ENCODE measurements around the gene ORAI3. TPM values are rescaled to one million over a fixed set of nuclear protein-coding genes. Genes with fewer than 3 reads are reported as not detected.

Gene ORAI3
- total RNA-seq, 1 experiment from 2014 or later: 34.0 TPM

DNA sequence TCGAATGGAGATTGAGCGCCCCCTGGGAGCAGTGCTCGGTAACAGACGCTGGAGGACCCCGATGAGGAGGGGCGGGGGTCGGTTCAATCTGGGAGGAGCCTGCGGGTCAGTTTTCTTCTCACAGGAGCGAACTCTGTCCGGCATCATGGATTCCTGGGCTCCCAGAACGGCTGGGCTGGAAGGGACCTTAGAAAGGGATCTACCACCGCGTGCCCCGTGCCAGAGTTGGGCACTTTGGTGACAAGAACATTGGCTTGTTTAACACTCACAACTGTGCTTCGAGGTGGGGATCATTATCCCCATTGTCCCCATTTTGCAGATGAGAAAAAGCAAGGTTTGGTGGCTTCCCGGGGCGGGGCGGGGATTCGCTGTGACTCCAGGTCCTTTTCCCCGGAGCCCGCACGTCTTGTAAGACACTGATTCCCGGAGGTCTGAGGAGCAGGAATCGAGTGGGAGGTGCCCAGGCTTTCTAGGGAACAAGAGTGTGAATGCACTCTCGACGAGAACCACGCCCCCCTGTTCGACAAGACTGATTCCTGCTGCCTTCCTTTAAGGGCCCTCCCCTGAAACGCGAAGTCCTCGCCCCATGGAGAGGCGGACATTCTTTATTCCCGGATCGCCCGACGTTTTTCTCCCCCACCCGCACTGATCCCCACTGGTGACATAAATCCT lies 27.0 kb upstream of the ORAI3 start:
- H3K36me3 ChIP-seq (ENCODE audit: insufficient read depth, low read length): no peaks in the 10 kb centered on the region
- H3K9me3 ChIP-seq (ENCODE audit: low read length): no peaks in the 10 kb centered on the region
- H3K4me1 ChIP-seq (ENCODE audit: low read length): peaks cover 20% of the 10 kb centered on the region
- peak overlapping the region; percentile 41; the same call in 1 of the 2 replicates for H3K27ac ChIP-seq (ENCODE audit: low read length)
- H3K4me2 ChIP-seq (ENCODE audit: low read depth, low read length, poor library complexity, severe bottlenecking): peak overlapping the region; percentile 76
- H3K9me2 ChIP-seq (replicated peaks; ENCODE audit: insufficient read depth, low read length): no peaks in the 10 kb centered on the region
- peaks cover 14% of the 10 kb centered on the region for H3K79me2 ChIP-seq (ENCODE audit: low read length)
- H3K27me3 ChIP-seq (ENCODE audit: low read length): no peaks in the 10 kb centered on the region
- DNase-seq: peak; percentile 96
- peak overlapping the region; percentile 63; the same call in 1 of the 2 replicates for H2AFZ ChIP-seq (ENCODE audit: low read length)
- H3K9ac ChIP-seq (ENCODE audit: low read length): peak overlapping the region; percentile 66
- H4K20me1 ChIP-seq (ENCODE audit: insufficient read depth, low read depth, low read length): no peaks in the 10 kb centered on the region
- H3K4me3 ChIP-seq (ENCODE audit: low read length): peak overlapping the region; percentile 68

DNA sequence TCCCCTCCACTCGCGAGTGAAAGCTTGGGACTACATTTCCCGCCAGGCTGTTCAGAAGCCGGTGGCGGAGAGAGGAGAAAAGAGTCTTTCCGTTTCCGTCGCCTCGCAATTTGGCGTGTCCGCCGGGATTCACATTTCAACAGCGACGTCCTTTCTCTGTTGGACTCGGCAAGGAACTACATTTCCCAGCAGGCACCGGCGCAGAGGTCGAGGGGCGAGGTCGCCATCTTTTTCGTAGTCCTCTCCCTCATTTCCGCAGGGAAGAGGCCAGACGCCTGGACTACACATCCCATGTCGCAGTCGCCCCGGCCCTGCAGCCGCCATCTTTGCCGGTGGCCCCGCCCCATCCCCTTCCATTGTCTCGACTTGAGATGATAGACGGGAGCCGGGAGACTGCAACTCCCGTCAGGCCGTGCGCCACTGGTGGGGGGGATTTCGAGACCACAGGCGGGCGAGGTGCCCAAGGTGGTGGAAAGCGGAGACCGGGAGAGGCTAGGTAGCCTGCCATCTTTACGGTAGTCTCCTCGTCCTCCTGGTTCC lies 26.4 kb upstream of the ORAI3 start:
- Histone ChIP-seq H3K9ac (ENCODE audit: low read length) (peak overlapping the region; percentile 73), H4K20me1 (ENCODE audit: insufficient read depth, low read depth, low read length) (no peaks in the 10 kb centered on the region), H2AFZ (ENCODE audit: low read length) (peak overlapping the region; percentile 84; the same call in 1 of the 2 replicates), H3K9me3 (ENCODE audit: low read length) (no peaks in the 10 kb centered on the region), H3K27ac (ENCODE audit: low read length) (peak overlapping the region; percentile 73), H3K79me2 (ENCODE audit: low read length) (peaks cover 14% of the 10 kb centered on the region), H3K4me2 (ENCODE audit: low read depth, low read length, poor library complexity, severe bottlenecking) (peak overlapping the region; percentile 87), H3K9me2 (replicated peaks; ENCODE audit: insufficient read depth, low read length) (no peaks in the 10 kb centered on the region), H3K4me3 (ENCODE audit: low read length) (peak overlapping the region; percentile 82), H3K4me1 (ENCODE audit: low read length) (peaks cover 21% of the 10 kb centered on the region), H3K36me3 (ENCODE audit: insufficient read depth, low read length) (no peaks in the 10 kb centered on the region), H3K27me3 (ENCODE audit: low read length) (no peaks in the 10 kb centered on the region)
- DNase-seq: peak; percentile 100

DNA sequence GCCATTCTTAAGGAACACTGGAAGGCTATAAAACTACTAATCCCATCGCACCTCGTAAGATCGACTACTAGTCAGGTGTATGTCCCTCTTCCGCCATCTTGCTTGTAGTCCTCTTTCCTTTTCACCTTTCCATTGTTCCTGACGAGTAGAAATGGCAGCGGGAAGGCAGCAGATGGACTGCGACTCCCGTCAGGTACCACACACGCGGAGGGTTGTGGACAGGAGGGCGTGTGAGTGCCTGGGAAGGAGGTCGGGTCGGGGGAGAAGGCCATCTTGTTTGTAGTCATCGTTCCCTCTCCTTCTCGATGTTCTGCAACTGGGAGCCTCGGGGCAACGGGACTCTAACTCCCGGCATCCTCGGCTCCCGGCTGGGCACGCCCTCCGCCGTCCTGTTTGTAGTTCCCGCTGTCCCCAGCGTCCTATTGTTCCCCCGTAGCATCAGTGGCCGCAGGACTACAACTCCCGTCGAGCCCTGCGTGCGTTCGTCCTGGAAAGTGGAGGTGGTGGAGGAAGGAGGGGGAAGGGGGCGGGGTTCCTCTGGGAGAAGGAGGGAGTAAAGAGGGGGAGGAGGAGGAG lies 25.8 kb upstream of the ORAI3 start:
- Histone ChIP-seq H3K4me1 (ENCODE audit: low read length) (peaks cover 22% of the 10 kb centered on the region), H3K79me2 (ENCODE audit: low read length) (peaks cover 14% of the 10 kb centered on the region), H3K27ac (ENCODE audit: low read length) (peak overlapping the region; percentile 75), H3K9ac (ENCODE audit: low read length) (peak overlapping the region; percentile 78), H4K20me1 (ENCODE audit: insufficient read depth, low read depth, low read length) (no peaks in the 10 kb centered on the region), H3K9me3 (ENCODE audit: low read length) (no peaks in the 10 kb centered on the region), H3K4me2 (ENCODE audit: low read depth, low read length, poor library complexity, severe bottlenecking) (peak overlapping the region; percentile 87), H3K4me3 (ENCODE audit: low read length) (peak overlapping the region; percentile 82), H2AFZ (ENCODE audit: low read length) (peak overlapping the region; percentile 84; the same call in 1 of the 2 replicates), H3K27me3 (ENCODE audit: low read length) (no peaks in the 10 kb centered on the region), H3K9me2 (replicated peaks; ENCODE audit: insufficient read depth, low read length) (no peaks in the 10 kb centered on the region), H3K36me3 (ENCODE audit: insufficient read depth, low read length) (no peaks in the 10 kb centered on the region)
- DNase-seq: peak; percentile 99

DNA sequence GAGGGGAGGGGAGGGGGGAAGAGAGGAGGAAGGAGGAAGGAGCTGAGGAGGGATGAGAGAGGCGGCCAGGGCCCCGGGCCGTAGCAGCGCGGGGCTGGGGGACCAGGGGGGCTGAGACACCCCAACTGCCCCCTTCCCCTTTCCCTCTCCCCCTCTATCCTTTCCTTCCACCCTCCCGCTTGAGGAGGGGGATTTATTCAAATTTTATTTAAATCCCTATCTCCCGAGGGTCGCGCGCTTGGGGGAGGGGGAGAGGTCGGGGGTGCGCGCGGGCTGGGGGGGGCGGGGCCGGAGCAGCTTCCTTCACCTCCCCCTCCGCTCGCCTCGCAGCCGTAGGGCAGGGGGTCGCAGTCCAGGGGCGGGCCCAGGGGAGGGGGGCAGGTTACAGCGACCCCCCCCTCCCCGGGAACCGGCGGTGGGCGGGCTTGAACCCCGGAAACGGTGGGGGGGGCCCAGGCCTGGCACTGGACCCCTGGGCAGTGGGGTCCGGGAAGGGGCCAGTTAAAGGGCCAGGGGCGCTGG lies 25.3 kb upstream of the ORAI3 start, which contains the start of gene FBXL19:
TSS of gene FBXL19 (plus strand) at position 19 of the 522 bp plus-strand sequence. CDS start 2,183 bp downstream, outside the sequence.
- peak within 1 kb of the TSS; percentile 75 for H3K27ac ChIP-seq (ENCODE audit: low read length)
- H3K9me3 ChIP-seq (ENCODE audit: low read length): no peaks in the 10 kb centered on the region
- DNase-seq: no peak
- peak within 1 kb of the TSS; percentile 84; the same call in 1 of the 2 replicates for H2AFZ ChIP-seq (ENCODE audit: low read length)
- no peaks in the 10 kb centered on the region for H3K36me3 ChIP-seq (ENCODE audit: insufficient read depth, low read length)
- H3K9ac ChIP-seq (ENCODE audit: low read length): peak within 1 kb of the TSS; percentile 78
- no peaks in the 10 kb centered on the region for H3K9me2 ChIP-seq (replicated peaks; ENCODE audit: insufficient read depth, low read length)
- peak within 1 kb of the TSS; percentile 87 for H3K4me2 ChIP-seq (ENCODE audit: low read depth, low read length, poor library complexity, severe bottlenecking)
- peak within 1 kb of the TSS; percentile 82 for H3K4me3 ChIP-seq (ENCODE audit: low read length)
- H3K27me3 ChIP-seq (ENCODE audit: low read length): no peaks in the 10 kb centered on the region
- peaks cover 22% of the 10 kb centered on the region for H3K4me1 ChIP-seq (ENCODE audit: low read length)
- H3K79me2 ChIP-seq (ENCODE audit: low read length): peaks cover 14% of the 10 kb centered on the region
- H4K20me1 ChIP-seq (ENCODE audit: insufficient read depth, low read depth, low read length): no peaks in the 10 kb centered on the region

DNA sequence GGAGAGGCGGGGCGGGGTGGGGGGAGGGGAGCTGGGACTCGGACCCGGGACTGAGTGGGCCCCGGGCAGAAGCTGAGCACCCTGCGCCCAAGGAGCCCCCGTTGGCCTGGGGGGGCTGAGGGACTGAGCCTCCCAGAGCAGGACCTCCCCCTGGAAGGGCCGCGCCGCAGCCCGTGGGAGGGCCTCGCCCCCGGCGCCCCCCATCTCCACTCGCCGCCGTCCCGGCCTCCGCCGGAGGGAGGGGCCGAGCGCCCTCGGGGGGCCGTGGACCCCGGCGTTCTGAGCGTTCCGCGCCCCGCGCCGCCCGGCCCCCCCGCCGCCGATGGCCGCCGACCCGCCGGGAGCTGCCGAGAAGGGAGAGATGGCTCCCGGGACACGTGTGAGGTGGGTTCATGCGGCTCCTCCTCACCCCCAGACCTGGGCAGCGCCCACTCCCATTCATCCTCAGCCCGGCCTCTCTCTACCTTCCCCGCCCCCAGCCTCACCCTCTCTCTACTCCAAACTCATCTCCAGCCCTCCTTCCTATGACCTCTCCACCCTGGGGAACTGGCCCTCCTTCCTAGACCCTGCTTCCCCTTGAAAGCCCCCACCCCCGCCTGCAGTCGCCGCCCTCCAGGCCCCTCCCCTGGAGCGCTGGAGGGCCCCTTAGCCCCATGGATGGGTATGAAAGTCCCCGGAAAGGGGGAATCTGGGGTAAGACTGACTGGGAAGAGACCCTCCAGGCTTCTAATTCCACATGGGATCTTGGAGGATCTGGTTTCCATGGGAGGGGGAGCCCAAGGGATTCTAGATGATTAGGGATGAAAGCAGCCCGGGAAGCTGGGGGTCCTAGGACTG lies 24.6 kb upstream of the ORAI3 start:
- H3K9ac ChIP-seq (ENCODE audit: low read length): peak overlapping the region; percentile 78
- H3K4me2 ChIP-seq (ENCODE audit: low read depth, low read length, poor library complexity, severe bottlenecking): peak overlapping the region; percentile 87
- H3K27ac ChIP-seq (ENCODE audit: low read length): peak overlapping the region; percentile 75
- H3K79me2 ChIP-seq (ENCODE audit: low read length): peaks cover 14% of the 10 kb centered on the region
- H3K4me3 ChIP-seq (ENCODE audit: low read length): peak overlapping the region; percentile 82
- H3K4me1 ChIP-seq (ENCODE audit: low read length): peaks cover 22% of the 10 kb centered on the region
- H3K36me3 ChIP-seq (ENCODE audit: insufficient read depth, low read length): 0 out of 2 replicates have a peak, but pooled peaks cover 3% of the 10 kb centered on the region
- no peaks in the 10 kb centered on the region for H3K9me3 ChIP-seq (ENCODE audit: low read length)
- DNase-seq: peak; percentile 65
- no peaks in the 10 kb centered on the region for H3K27me3 ChIP-seq (ENCODE audit: low read length)
- H2AFZ ChIP-seq (ENCODE audit: low read length): no peak overlapping the region
- no peaks in the 10 kb centered on the region for H3K9me2 ChIP-seq (replicated peaks; ENCODE audit: insufficient read depth, low read length)
- H4K20me1 ChIP-seq (ENCODE audit: insufficient read depth, low read depth, low read length): no peaks in the 10 kb centered on the region

DNA sequence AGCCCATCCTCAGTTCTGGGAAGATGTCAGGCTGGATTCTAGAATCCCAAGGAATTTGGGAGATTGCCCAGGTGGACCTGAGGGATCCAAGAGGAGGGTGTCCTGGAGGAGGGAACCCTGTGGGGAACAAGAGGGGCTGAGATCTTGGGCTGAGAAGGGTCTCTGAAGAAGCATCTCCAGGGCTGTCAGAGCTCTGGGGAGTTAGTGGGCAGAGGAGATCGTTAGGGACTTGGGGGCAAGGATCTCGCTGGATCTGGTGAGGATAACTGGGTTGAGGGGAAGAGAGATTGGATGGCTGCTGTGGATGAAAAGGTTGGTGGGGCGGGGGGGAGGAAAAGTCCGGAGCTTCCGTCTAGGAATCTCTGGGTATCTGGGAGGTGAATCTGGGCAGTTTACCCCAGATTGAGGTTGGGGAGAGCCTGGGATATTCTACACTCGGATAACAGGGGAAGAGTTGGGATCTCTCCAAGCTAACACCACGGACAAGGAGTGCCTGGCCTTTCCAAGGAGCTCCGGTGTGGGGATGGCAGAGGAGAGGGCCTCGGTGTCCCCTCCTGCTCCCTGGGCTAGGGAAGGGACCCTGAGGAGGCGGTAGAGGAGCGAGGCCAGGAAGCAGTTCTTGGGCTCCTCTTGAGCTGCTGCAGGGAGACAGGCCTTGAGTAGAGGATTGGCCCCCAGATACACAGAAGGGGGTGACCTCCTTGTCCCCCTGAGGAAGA lies 23.8 kb upstream of the ORAI3 start:
- 0 out of 2 replicates have a peak, but pooled peaks cover 3% of the 10 kb centered on the region for H3K36me3 ChIP-seq (ENCODE audit: insufficient read depth, low read length)
- H4K20me1 ChIP-seq (ENCODE audit: insufficient read depth, low read depth, low read length): no peaks in the 10 kb centered on the region
- H3K79me2 ChIP-seq (ENCODE audit: low read length): peaks cover 14% of the 10 kb centered on the region
- H3K4me2 ChIP-seq (ENCODE audit: low read depth, low read length, poor library complexity, severe bottlenecking): peak overlapping the region; percentile 87
- H2AFZ ChIP-seq (ENCODE audit: low read length): no peak overlapping the region
- H3K9me3 ChIP-seq (ENCODE audit: low read length): no peaks in the 10 kb centered on the region
- peak overlapping the region; percentile 78 for H3K9ac ChIP-seq (ENCODE audit: low read length)
- H3K4me1 ChIP-seq (ENCODE audit: low read length): peaks cover 22% of the 10 kb centered on the region
- no peaks in the 10 kb centered on the region for H3K27me3 ChIP-seq (ENCODE audit: low read length)
- no peaks in the 10 kb centered on the region for H3K9me2 ChIP-seq (replicated peaks; ENCODE audit: insufficient read depth, low read length)
- DNase-seq: no peak
- peak overlapping the region; percentile 82 for H3K4me3 ChIP-seq (ENCODE audit: low read length)
- H3K27ac ChIP-seq (ENCODE audit: low read length): peak overlapping the region; percentile 75

DNA sequence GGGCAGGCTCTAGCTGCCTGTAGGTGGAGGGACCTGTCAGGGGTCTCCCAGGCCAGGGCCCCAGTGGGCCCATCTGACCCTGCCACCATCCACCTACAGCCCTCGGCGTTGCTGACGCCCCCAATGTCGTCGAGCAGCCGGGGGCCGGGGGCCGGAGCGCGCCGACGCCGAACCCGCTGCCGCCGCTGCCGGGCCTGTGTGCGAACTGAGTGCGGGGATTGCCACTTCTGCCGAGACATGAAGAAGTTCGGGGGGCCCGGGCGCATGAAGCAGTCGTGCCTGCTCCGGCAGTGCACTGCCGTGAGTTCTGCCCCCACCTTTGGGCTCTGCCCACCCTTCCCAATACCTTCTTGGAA lies 23.3 kb upstream of the ORAI3 start:
- no peak overlapping the region for H3K4me2 ChIP-seq (ENCODE audit: low read depth, low read length, poor library complexity, severe bottlenecking)
- H3K9ac ChIP-seq (ENCODE audit: low read length): peak overlapping the region; percentile 78; the same call in 1 of the 2 replicates
- H3K4me1 ChIP-seq (ENCODE audit: low read length): peaks cover 22% of the 10 kb centered on the region
- H3K4me3 ChIP-seq (ENCODE audit: low read length): no peak overlapping the region
- no peaks in the 10 kb centered on the region for H4K20me1 ChIP-seq (ENCODE audit: insufficient read depth, low read depth, low read length)
- H3K36me3 ChIP-seq (ENCODE audit: insufficient read depth, low read length): peaks cover 7% of the 10 kb centered on the region; the same call in 1 of the 2 replicates
- no peaks in the 10 kb centered on the region for H3K27me3 ChIP-seq (ENCODE audit: low read length)
- H3K27ac ChIP-seq (ENCODE audit: low read length): no peak overlapping the region
- no peak overlapping the region for H2AFZ ChIP-seq (ENCODE audit: low read length)
- peaks cover 14% of the 10 kb centered on the region for H3K79me2 ChIP-seq (ENCODE audit: low read length)
- no peaks in the 10 kb centered on the region for H3K9me2 ChIP-seq (replicated peaks; ENCODE audit: insufficient read depth, low read length)
- no peaks in the 10 kb centered on the region for H3K9me3 ChIP-seq (ENCODE audit: low read length)
- no peak for DNase-seq

Measured in Karpas-422 (cell line).